Peyer's patch (tissue), 4 donors: Measurements from ENCODE around the gene MED10. TPM values are rescaled to one million over a fixed set of nuclear protein-coding genes. Genes with fewer than 3 reads are reported as not detected.

Experiments
- DNase-seq, 3 donors: peaks; one replicate each; pipeline ENCODE4 v3.0.0-alpha.2; 2017 to 2019
- H3K27ac ChIP-seq, 4 donors: fragments of 200-600 bp; sonication (generic); one replicate each; pipeline ENCODE4 v1.5.1; 2016 to 2019
- H3K27me3 ChIP-seq, 2 donors: fragments of 200-600 bp; sonication (generic); one replicate each; pipeline ENCODE4 v1.5.1; 2019
- H3K36me3 ChIP-seq, 3 donors: fragments of 200-600 bp; sonication (generic); one replicate each; pipeline ENCODE4 v1.5.1; 2016 to 2019
- H3K4me1 ChIP-seq, 4 donors: fragments of 200-600 bp; sonication (generic); one replicate each; pipeline ENCODE4 v1.5.1; 2016 to 2019
- H3K4me3 ChIP-seq, 4 donors: fragments of 200-600 bp; sonication (generic); 1 replicate in 3 of 4; 2 replicates in 1 of 4; pipeline ENCODE4 v1.5.1; 2016 to 2019; ENCODE audit warnings: mild to moderate bottlenecking in 1 of 4
- H3K9me3 ChIP-seq, 4 donors: fragments of 200-600 bp; sonication (generic); one replicate each; pipeline ENCODE4 v1.5.1; 2016 to 2019; ENCODE audit warnings: mild to moderate bottlenecking in 1 of 4
- CTCF ChIP-seq, 6 experiments: fragments of 450-650 bp in 4 of 6; fragments of 200-600 bp in 2 of 6; sonication (generic) in 1 of 6; IDR thresholded peaks; one replicate each; pipeline ENCODE4 v1.5.1; 2017 to 2019; ENCODE audit warnings: antibody characterized with exemption in 6 of 6, mild to moderate bottlenecking in 3 of 6, moderate library complexity in 1 of 6
- POLR2A ChIP-seq, 2 donors: fragments of 450-650 bp; IDR thresholded peaks; one replicate each; pipeline ENCODE4 v1.5.1; 2017; ENCODE audit warnings: antibody characterized with exemption in 2 of 2, mild to moderate bottlenecking in 2 of 2, moderate library complexity in 2 of 2
- total RNA-seq, 4 donors: library from RNA; depleted of rRNA; stranded (reverse); fragments of >200 nt; gene quantifications; one replicate each; pipeline ENCODE4 v1.1.0, GENCODE V29; 2016

The MED10 gene
- total RNA-seq, 4 donors from 2014 or later: 20.8 to 42.9 (median 26.5) TPM

DNA sequence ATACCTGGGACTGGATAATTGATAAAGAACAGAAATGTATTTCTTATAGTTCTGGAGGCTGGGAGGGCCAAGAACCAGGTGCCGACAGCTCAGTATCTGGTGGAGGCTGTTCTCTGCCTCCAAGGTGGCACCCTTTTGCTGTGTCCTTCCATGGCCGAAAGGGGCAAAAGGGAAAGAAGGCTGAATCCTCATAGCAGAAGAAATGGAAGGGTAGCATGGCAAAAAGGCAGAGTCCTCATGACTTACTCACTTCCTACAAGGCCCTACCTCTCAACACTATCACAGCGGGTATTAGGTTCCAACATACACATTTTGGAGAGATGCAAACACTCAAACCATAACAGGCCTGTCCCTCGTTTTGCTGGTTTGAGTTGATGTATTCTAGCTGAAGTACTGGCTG is 25.1 kb upstream of the MED10 start:
- Histone ChIP-seq H3K9me3 (no peaks in the 10 kb centered on the region), H3K4me3 (no peak overlapping the region), H3K27me3 (no peaks in the 10 kb centered on the region), H3K36me3 (no peaks in the 10 kb centered on the region), H3K4me1 (no peaks in the 10 kb centered on the region), H3K27ac (no peak overlapping the region)
- no peak for TF ChIP-seq CTCF (IDR thresholded peaks at IDR 0.05)
- no peak for TF ChIP-seq POLR2A (IDR thresholded peaks at IDR 0.05)
- DNase-seq: no peak

- no peaks in the 10 kb centered on the region for H3K36me3 ChIP-seq
Observed at GRCh38 chr5:6402939-6403338, 24.6 kb upstream of the MED10 start.

GRCh38 chr5:6401410-6401809 is 23.1 kb upstream of the MED10 start:
- H3K36me3 ChIP-seq: no peaks in the 10 kb centered on the region
- no peak for TF ChIP-seq CTCF (IDR thresholded peaks at IDR 0.05)
- no peak for TF ChIP-seq POLR2A (IDR thresholded peaks at IDR 0.05)
- no peak overlapping the region for H3K4me3 ChIP-seq
- H3K4me1 ChIP-seq: no peaks in the 10 kb centered on the region
- no peaks in the 10 kb centered on the region for H3K27me3 ChIP-seq
- no peak for DNase-seq
- H3K9me3 ChIP-seq: no peaks in the 10 kb centered on the region
- no peak overlapping the region for H3K27ac ChIP-seq

More at GRCh38 chr5:6402939-6403338, 24.6 kb upstream of the MED10 start:
- no peak for DNase-seq
- H3K27ac ChIP-seq: no peak overlapping the region
- H3K27me3 ChIP-seq: no peaks in the 10 kb centered on the region
- H3K9me3 ChIP-seq: no peaks in the 10 kb centered on the region
- H3K4me3 ChIP-seq: no peak overlapping the region
- no peak for TF ChIP-seq POLR2A (IDR thresholded peaks at IDR 0.05)
- no peaks in the 10 kb centered on the region for H3K4me1 ChIP-seq

DNA sequence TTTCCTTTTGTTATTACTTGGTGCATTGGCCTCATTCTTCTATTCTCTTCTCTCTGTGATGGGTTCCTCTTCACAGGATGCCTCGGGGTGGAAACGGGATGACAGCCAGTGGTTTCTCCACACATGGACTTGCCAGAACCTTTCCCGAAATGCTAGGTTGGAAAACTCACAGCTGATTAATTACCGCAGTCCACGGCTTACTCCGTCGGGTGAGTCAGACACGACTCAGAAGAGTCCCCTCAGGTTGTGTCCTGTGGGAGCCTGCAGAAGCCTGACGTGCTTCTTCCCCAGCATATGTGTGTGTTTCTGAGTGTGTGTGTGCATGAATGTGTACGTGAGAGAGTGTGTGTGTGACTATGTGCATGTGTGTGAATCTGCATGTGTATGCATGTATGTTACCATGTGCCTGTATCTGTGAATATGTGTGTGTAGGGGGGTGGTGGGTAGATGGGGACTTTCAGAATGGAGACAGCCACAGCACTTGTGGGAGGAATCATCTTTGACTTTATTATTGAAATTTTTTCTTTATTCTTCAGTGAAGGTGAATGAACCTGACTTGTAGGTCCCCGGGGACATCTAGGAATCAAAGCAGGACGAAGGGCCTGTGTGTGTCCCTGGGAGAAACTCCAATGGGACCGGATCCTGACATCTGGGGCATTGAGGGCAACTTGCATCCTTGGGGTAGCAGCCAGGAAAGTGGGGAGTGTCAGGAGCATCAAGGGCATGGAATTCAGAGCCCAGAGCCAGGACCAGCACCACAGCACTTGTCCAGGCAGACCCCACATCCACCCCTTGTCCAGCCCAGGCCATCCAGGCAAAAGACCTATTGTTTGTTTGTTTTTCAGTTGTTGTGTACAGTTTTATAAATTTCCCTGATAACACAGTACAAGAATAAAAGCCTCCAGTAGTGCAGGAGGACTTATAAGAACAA is 21.9 kb upstream of the MED10 start:
- DNase-seq: no peak
- TF ChIP-seq CTCF (IDR thresholded peaks at IDR 0.05): no peak
- TF ChIP-seq POLR2A (IDR thresholded peaks at IDR 0.05): no peak
- Histone ChIP-seq H3K4me1 (no peaks in the 10 kb centered on the region), H3K9me3 (no peaks in the 10 kb centered on the region), H3K36me3 (no peaks in the 10 kb centered on the region), H3K27me3 (no peaks in the 10 kb centered on the region), H3K27ac (no peak overlapping the region), H3K4me3 (no peak overlapping the region)

DNA sequence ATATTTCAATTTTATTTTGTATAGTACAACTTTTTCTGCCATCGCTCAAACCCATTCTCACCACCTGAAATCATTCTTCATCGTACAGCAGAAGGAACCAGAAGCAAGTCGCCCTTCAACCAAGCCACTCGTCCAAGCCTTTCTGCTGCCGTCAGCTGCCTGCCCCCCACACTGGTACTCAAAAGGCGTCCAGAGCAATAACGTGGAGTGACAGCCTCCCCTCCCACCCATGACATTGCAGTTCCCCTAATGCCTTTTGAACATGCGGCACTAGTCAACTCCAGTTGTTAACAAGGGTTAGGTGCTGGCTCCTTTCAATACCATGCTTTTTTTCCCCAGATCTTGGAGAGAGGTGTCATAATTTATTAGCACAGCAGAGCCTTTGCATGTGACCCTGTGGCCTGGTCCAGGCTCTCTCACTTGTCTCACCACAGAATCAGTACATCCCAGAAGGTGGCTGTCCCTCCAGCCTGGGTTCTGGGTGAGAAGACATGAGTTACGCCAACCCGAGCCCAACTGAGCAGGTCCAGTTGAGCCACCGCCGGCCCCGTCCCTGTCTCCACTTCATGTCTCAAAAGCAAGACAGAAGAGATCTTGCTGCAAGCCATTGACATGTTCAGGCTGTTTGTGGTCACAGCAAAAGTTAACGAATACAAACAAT is 20.4 kb upstream of the MED10 start:
- H3K4me3 ChIP-seq: no peak overlapping the region
- no peaks in the 10 kb centered on the region for H3K9me3 ChIP-seq
- H3K4me1 ChIP-seq: no peaks in the 10 kb centered on the region
- no peak overlapping the region for H3K27ac ChIP-seq
- DNase-seq: no peak
- H3K36me3 ChIP-seq: no peaks in the 10 kb centered on the region
- TF ChIP-seq CTCF (IDR thresholded peaks at IDR 0.05): no peak
- TF ChIP-seq POLR2A (IDR thresholded peaks at IDR 0.05): no peak
- no peaks in the 10 kb centered on the region for H3K27me3 ChIP-seq
